Measurements from ENCODE around the gene MZT1. TPM values are rescaled to one million over a fixed set of nuclear protein-coding genes. Genes with fewer than 3 reads are reported as not detected.
A peak's percentile ranks its signal among the peaks of the same experiment; 100 is the strongest.
"Not testable (repeated sequence)": the region's sequence is repeated elsewhere in the genome, so short reads cannot be mapped to it uniquely, and the experiment has no call there.

Gene MZT1
- total RNA-seq, 1 donor from 2014 or later, result 8.3 TPM

GRCh38 chr13:72726726-72727416, 558 bp downstream of the MZT1 start:
- peak overlapping the region; percentile 78 for H3K27ac ChIP-seq
- peak; percentile 78 for DNase-seq
- intact Hi-C loops (cut with DNase I), result no loop called here
- no peaks in the 10 kb centered on the region for H3K36me3 ChIP-seq
- peaks cover 10% of the 10 kb centered on the region for H3K4me1 ChIP-seq
- peak; percentile 37 for ATAC-seq
- TF ChIP-seq, protein P1, sequence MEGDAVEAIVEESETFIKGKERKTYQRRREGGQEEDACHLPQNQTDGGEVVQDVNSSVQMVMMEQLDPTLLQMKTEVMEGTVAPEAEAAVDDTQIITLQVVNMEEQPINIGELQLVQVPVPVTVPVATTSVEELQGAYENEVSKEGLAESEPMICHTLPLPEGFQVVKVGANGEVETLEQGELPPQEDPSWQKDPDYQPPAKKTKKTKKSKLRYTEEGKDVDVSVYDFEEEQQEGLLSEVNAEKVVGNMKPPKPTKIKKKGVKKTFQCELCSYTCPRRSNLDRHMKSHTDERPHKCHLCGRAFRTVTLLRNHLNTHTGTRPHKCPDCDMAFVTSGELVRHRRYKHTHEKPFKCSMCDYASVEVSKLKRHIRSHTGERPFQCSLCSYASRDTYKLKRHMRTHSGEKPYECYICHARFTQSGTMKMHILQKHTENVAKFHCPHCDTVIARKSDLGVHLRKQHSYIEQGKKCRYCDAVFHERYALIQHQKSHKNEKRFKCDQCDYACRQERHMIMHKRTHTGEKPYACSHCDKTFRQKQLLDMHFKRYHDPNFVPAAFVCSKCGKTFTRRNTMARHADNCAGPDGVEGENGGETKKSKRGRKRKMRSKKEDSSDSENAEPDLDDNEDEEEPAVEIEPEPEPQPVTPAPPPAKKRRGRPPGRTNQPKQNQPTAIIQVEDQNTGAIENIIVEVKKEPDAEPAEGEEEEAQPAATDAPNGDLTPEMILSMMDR (IDR thresholded peaks at IDR 0.05), result no peak
- H3K9me3 ChIP-seq, result no peaks in the 10 kb centered on the region
- H3K4me3 ChIP-seq, result peak overlapping the region; percentile 97
- H3K27me3 ChIP-seq, result no peaks in the 10 kb centered on the region

- intact Hi-C loops (cut with DNase I); ATAC-seq; H3K36me3 ChIP-seq; H3K27ac ChIP-seq; H3K9me3 ChIP-seq; H3K27me3 ChIP-seq; DNase-seq: not testable (repeated sequence)
- H3K4me1 ChIP-seq, result peaks cover 10% of the 10 kb centered on the region
- H3K4me3 ChIP-seq, result peak overlapping the region; percentile 97
Observed at GRCh38 chr13:72726185-72726584, 1.2 kb downstream of the MZT1 start.

GRCh38 chr13:72716776-72717175, 10.7 kb downstream of the MZT1 start:
- H3K36me3 ChIP-seq, result peaks cover 30% of the 10 kb centered on the region
- H3K27me3 ChIP-seq, result no peaks in the 10 kb centered on the region
- no peaks in the 10 kb centered on the region for H3K9me3 ChIP-seq
- TF ChIP-seq, protein P1 (IDR thresholded peaks at IDR 0.05), result no peak
- no peak overlapping the region for H3K4me3 ChIP-seq
- intact Hi-C loops (cut with DNase I), result no loop called here
- H3K4me1 ChIP-seq, result no peaks in the 10 kb centered on the region
- no peak for DNase-seq
- H3K27ac ChIP-seq, result no peak overlapping the region
- ATAC-seq, result no peak

DNA sequence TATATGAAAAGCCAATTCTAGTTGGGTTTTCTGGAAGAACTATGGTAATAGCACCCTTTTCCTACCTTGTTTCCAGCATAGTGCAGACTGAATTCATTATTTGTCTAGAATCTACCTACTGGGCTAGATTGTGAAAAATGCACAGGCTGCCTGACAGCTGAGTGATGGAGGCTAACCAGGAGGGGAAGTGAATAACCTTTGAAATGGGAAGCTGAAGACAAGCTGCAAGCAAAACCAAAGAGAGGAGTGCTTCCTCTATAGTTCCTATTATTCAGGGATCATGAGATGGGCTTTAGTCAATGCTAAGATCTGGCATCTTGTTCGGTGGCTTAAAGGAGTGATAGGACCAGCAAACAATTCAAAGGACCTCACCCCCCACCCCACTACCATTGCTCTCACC, 26.9 kb downstream of the MZT1 start:
- no peak for ATAC-seq
- DNase-seq, result no peak
- Histone ChIP-seq H3K4me3 (no peak overlapping the region), H3K27ac (no peak overlapping the region), H3K9me3 (no peaks in the 10 kb centered on the region), H3K27me3 (no peaks in the 10 kb centered on the region), H3K36me3 (no peaks in the 10 kb centered on the region), H3K4me1 (no peaks in the 10 kb centered on the region)
- intact Hi-C loops (cut with DNase I), result no loop called here
- TF ChIP-seq, protein P1 (IDR thresholded peaks at IDR 0.05), result no peak

DNA sequence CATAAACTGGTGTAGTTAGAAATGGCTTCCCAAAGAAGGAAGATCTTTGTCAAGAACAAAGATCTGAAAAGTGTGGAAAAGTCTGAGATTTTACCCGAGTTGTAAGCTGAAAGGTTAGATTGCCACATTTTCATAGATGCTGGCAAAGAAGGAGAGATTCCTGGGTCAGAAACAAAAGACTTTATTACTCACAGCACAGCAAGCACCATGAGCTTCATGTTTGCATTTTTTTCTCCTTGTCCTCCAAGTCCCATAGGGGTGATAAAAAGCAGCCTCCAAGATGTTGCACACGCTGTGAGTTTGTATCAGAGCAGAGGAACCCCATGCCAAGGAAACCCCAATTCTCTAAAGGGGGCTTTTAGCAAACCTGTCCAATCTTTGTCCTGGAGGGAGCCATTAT, 29.3 kb downstream of the MZT1 start:
- no peak for DNase-seq
- H3K36me3 ChIP-seq, result no peaks in the 10 kb centered on the region
- no peak overlapping the region for H3K4me3 ChIP-seq
- H3K27me3 ChIP-seq, result no peaks in the 10 kb centered on the region
- no peaks in the 10 kb centered on the region for H3K4me1 ChIP-seq
- no peak overlapping the region for H3K27ac ChIP-seq
- no peaks in the 10 kb centered on the region for H3K9me3 ChIP-seq
- TF ChIP-seq, protein P1 (IDR thresholded peaks at IDR 0.05), result no peak
- intact Hi-C loops (cut with DNase I), result no loop called here
- ATAC-seq, result no peak

DNA sequence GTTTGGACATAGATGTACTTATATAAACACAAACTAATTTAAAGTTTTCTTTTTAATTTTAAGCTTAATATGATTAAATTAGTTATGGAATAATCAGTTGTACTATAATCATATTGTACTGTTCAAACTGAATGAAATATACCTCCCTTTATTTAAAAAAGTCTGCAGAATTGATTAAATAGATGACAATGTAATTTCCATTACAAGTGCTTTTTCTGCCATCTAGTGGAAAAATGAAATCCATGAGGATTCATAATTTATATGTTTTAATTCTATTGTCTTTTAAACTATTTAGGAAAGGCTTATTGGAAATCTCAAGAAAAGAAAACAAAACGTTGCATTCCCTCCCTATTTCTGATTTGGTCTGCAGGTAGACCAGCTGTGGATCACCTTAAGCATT, 30.9 kb downstream of the MZT1 start:
- TF ChIP-seq, protein P1 (IDR thresholded peaks at IDR 0.05), result peak; percentile 37
- Histone ChIP-seq H3K4me3 (no peak overlapping the region), H3K27ac (no peak overlapping the region), H3K9me3 (no peaks in the 10 kb centered on the region), H3K36me3 (no peaks in the 10 kb centered on the region), H3K27me3 (no peaks in the 10 kb centered on the region), H3K4me1 (no peaks in the 10 kb centered on the region)
- intact Hi-C loops (cut with DNase I), result no loop called here
- ATAC-seq, result no peak
- no peak for DNase-seq
